HG02759 (cell line): ENCODE measurements around the gene ANK3.
"Not testable (repeated sequence)": the region's sequence is repeated elsewhere in the genome, so short reads cannot be mapped to it uniquely, and the experiment has no call there.

Experiments
- ATAC-seq: cut with Tn5 transposase; IDR thresholded peaks from one replicate; pipeline ENCODE4 v1.9.1; 2021; ENCODE audit warnings: mild to moderate bottlenecking, moderate library complexity; ENCODE audit not compliant: unreplicated experiment

Gene ANK3

GRCh38 chr10:60311821-60312220 lies 77.9 kb downstream of the ANK3 start:
- no peak for ATAC-seq

DNA sequence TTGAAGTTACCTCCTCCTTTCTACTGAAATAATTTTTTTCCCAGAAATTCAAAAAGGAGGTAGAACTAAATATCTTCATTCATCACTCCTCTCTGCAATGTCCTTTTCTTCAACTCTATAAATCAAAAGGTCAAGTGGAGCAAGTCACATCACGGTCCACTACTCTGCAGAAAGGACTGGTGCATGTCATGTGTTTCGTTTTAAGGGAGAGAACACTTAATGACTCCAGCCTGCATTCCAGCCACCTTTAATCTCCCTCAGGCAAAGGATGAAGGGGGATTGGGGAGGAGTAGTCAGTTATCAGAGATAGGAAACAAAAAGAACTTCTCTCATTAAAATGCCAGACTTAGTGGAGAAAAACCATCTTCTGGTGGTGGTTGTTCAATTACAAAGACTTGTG lies 78.9 kb downstream of the ANK3 start:
- ATAC-seq: no peak

GRCh38 chr10:60309891-60310290 lies 79.8 kb downstream of the ANK3 start:
- no peak for ATAC-seq

DNA sequence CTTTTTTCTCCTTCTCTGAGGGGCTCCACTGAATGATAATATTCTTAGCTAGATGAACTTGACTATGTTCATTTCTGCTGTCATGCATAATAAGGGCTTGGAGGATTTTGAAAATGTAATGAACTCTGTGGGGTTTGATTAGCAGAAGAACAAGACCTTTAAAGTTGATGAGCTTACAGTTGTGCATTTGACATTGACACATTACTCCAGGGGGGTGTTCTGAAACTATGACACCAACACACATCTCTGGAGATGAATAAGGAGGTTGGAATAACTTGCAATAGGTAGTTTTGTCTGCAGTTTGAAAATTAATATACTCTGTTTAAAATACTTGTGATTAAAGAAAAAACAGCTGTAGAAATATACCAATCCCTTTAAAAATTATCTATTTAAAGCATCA lies 80.3 kb downstream of the ANK3 start:
- no peak for ATAC-seq

DNA sequence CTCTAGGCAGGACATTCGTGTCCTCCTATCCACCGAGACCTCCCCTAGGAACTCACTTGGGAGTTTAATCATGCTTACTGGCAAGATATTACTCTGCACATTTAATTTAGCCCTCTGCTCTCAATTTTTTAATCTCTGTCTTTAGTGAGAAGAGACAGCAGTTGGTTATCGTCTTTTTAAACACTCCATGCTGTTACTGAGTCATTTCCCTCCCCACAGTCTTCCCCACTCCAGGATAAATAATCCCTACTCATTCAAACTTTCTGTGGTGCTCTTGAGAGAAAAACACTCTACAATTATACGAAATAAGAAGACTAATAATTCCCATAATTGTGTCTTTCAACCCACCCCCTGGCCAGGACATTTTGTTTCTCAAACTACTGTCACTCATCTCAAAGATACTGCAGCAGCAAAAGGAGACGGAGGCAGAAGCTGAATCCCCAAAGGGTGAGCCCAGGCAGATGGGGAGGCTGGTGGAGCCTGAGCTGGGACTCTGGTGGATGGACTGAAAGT lies 84.2 kb downstream of the ANK3 start:
- ATAC-seq: no peak

- ATAC-seq: no peak
Observed at GRCh38 chr10:60304829-60305379, 84.8 kb downstream of the ANK3 start.

- ATAC-seq: no peak
Observed at GRCh38 chr10:60303778-60304177, 85.9 kb downstream of the ANK3 start.

GRCh38 chr10:60299961-60300883 lies 89.5 kb downstream of the ANK3 start:
- ATAC-seq: no peak

DNA sequence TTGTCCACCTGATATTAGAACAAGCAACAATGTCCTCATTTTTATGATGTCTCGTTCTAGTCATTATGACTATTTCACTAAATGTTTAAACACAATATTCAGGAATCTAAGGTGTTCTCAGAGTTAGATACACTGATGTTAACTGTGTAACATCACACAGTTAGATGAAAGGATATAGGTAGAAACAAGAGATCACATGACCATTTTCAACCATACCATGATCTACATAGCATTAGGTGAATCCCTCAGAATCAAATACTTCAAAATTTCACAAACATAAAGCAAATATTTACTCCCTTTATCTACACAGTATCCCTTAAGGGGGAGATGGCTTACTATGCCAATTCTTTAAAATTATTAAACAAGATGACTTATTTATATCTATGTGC lies 90.3 kb downstream of the ANK3 start:
- ATAC-seq: no peak

DNA sequence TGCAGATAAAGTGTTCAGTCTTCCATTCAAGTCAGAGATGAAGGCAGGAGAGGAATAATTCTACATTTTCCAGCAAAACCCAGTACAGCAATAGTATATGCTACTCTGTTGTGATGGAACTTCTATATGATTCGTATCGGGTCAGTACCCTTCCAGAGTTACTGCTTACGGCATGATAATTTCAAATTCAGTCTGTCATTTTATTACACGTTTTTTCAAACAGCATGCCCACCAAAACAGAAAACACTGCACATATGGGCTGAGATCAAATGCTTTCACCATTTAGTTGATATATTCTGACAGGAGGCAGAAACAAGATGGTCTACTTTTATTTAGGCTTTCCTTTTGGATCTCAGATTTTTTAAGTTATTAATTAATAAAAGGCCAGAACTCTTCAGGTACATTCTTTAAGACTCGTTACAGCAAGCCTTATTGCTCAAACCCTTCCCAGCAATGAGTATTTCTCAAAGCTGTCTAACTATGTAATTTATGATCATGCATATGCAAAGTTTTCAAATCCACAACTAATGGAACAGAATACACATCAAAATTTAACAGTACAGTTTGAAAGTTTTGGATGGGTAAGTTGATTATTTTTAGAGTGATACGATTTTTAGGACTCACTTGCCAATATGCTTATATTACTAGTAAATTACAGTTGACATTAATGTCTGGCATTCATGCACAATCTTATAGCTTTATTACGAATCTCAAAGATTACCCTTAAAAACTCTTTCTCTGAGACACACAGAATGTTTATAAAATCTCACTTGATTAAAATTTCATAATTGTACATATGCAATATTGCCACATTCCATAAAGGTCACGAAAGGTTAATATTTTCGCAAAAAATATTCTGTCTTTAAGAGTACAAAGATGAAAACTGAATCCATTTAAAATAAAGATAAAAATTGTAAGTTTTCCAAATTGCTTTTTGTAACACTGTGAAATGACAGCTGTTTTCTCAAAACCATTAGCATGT lies 91.0 kb downstream of the ANK3 start:
- no peak for ATAC-seq

- ATAC-seq: no peak
Observed at GRCh38 chr10:60296073-60296472, 93.6 kb downstream of the ANK3 start.

DNA sequence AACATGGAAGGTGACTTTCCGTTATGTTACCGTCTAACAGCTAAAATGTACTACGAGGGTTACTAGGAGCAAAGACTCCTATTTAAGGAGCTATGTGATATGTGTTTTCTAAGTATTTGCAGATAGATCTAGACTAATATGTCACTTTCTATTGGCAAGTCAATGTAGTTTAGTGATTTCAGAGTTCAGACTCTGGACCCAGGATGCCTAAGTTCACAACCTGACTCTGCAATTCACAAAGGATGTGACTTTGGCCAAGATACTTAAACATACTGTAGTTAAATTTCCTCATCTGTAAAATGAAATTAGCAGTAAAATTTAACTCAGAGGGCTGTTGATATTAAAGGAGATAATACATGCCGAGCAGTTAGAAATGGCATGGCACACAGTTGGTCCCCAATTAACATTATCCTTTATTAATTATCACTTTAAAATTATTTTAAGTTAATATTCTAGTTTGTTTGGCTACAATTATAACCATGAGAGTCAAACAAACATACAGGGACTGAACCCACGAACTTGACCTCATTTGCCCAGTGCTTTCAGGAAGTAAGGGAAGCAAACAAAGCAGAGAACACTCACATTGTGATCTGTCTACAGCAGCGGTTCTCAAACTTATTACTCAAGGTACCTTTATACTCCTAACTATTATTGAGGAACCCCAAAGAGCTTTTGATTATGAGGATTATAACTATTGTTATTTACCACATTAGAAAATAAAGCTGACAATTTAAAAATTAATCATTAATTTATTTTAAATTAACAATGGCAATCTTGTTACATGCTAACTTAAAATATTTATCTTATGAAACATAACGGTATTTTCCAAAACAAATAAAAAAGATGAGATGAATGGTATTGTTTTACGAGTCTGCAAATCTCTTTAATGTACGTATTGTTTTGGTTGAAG lies 94.4 kb downstream of the ANK3 start:
- ATAC-seq: no peak

DNA sequence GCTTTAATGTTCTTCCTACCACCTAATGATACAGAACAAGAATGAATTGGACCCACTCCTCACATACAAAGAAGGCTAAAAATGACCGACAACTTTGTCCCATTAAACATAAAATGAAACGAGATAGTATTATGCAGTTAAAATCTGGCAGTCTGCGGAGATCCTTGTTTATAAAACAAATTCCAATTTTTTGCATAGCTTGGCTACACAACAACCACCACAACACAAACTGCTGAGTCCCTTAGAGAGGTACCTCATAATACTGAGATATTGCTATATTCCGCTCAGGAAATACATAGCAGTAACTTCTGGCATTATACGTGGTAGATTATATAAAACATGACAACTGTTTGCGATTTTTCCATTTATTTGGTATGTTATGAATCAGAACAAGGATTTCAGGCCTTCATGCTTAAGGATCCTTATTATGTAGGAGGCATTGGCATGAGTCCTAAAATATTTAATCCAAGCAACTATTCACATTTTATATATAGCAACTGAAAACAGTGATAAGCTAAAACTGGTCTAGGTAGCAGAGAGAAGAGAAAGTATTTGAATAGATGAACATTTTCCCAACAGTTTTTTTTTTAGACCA lies 96.0 kb downstream of the ANK3 start:
- ATAC-seq: no peak

DNA sequence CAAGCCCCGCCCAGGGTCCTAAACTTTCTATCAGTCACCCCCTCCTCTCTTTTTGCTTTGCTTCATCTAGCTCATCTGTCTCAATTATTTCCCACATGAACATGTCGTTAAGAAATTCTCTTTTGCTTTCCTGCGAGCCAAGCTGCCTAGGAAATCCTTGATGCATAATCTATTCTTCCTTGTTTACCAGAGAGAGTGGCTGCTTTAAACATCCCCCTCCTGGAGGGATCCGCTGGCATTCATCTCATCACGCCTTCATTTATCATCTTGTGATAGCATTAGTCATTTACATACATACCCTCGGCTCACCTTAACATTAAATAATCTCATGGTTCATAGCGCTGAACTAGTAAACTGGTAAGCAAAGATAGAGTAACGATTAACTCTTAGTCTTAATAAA lies 96.7 kb downstream of the ANK3 start:
- ATAC-seq: no peak

- not testable (repeated sequence) for ATAC-seq
Observed at GRCh38 chr10:60292536-60292935, 97.1 kb downstream of the ANK3 start.

GRCh38 chr10:60291344-60291930 lies 98.2 kb downstream of the ANK3 start:
- ATAC-seq: no peak

GRCh38 chr10:60290558-60290957 lies 99.1 kb downstream of the ANK3 start:
- ATAC-seq: no peak

- ATAC-seq: no peak
Observed at GRCh38 chr10:60289800-60290199, 99.9 kb downstream of the ANK3 start.

- no peak for ATAC-seq
Observed at GRCh38 chr10:60288256-60288655, 101.4 kb downstream of the ANK3 start.
